Measurements from ENCODE around the gene NFAM1. TPM values are rescaled to one million over a fixed set of nuclear protein-coding genes. Genes with fewer than 3 reads are reported as not detected.

NFAM1 gene
- polyA plus RNA-seq, 1 of the 3 experiments (the other 2 are of a cell fraction), result 0.02 TPM

- Histone ChIP-seq H2AFZ (ENCODE audit: low read depth) (no peak overlapping the region), H3K4me3 (ENCODE audit: low read depth in 2 of 2, low read length in 1 of 2) (no peak overlapping the region), H3K79me2 (ENCODE audit: insufficient read depth) (no peaks in the 10 kb centered on the region), H3K27ac (ENCODE audit: low read depth in 2 of 2, low read length in 1 of 2) (no peak overlapping the region), H4K20me1 (ENCODE audit: insufficient read depth) (no peaks in the 10 kb centered on the region), H3K27me3 (ENCODE audit: insufficient read depth) (no peaks in the 10 kb centered on the region), H3F3A (replicated peaks; ENCODE audit: insufficient read depth) (no peaks in the 10 kb centered on the region), H3K4me1 (ENCODE audit: control insufficient read depth in 1 of 2, insufficient read depth in 2 of 2, low read depth in 1 of 2, low read length in 1 of 2) (peaks cover 0 to 14% of the 10 kb centered on the region in 2 experiments; a peak in 2 of 4 replicates), H3K36me3 (replicated peaks in 1 of 2; ENCODE audit: control insufficient read depth in 1 of 2, insufficient read depth in 2 of 2, low read length in 1 of 2) (no peaks in the 10 kb centered on the region), H3K9ac (no peak overlapping the region), H3K9me2 (no peaks in the 10 kb centered on the region), H3K4me2 (no peak overlapping the region), H3K9me3 (no peaks in the 10 kb centered on the region)
- POLR2A ChIA-PET, result no interaction called here
- WGBS (ENCODE audit: low lambda C conversion rate), result 77% methylated on average over 9 of the region's 19 CpGs
- CTCF ChIA-PET, result no interaction called here
- TF ChIP-seq NRF1 (IDR thresholded peaks at IDR 0.05; ENCODE audit: low read depth, low read length), result no peak
- DNase-seq, result no peak
Observed at GRCh38 chr22:42401535-42402334, 30.5 kb downstream of the NFAM1 start.

GRCh38 chr22:42400811-42401534, 31.2 kb downstream of the NFAM1 start:
- Histone ChIP-seq H3K79me2 (ENCODE audit: insufficient read depth) (no peaks in the 10 kb centered on the region), H3K9me3 (no peaks in the 10 kb centered on the region), H4K20me1 (ENCODE audit: insufficient read depth) (no peaks in the 10 kb centered on the region), H3F3A (replicated peaks; ENCODE audit: insufficient read depth) (no peaks in the 10 kb centered on the region), H3K9me2 (no peaks in the 10 kb centered on the region), H3K4me2 (no peak overlapping the region), H3K36me3 (replicated peaks in 1 of 2; ENCODE audit: control insufficient read depth in 1 of 2, insufficient read depth in 2 of 2, low read length in 1 of 2) (no peaks in the 10 kb centered on the region), H3K9ac (no peak overlapping the region), H3K27ac (ENCODE audit: low read depth in 2 of 2, low read length in 1 of 2) (no peak overlapping the region), H3K4me3 (ENCODE audit: low read depth in 2 of 2, low read length in 1 of 2) (no peak overlapping the region), H3K4me1 (ENCODE audit: control insufficient read depth in 1 of 2, insufficient read depth in 2 of 2, low read depth in 1 of 2, low read length in 1 of 2) (peaks cover 0 to 14% of the 10 kb centered on the region in 2 experiments; a peak in 2 of 4 replicates), H2AFZ (ENCODE audit: low read depth) (no peak overlapping the region), H3K27me3 (ENCODE audit: insufficient read depth) (no peaks in the 10 kb centered on the region)
- no peak for DNase-seq
- POLR2A ChIA-PET, result interaction anchor here (1.1 kb wide), 1 partner anchor 36 kb away, joined by 3 read pairs; no protein-coding TSS in a partner anchor
- CTCF ChIA-PET, result no interaction called here
- WGBS (ENCODE audit: low lambda C conversion rate), result 46% methylated on average over 4 of the region's 18 CpGs
- TF ChIP-seq IRF3 (IDR thresholded peaks at IDR 0.05; ENCODE audit: low read depth, low read length) (no peak), JUND (IDR thresholded peaks at IDR 0.05) (no peak), SIN3A (IDR thresholded peaks at IDR 0.05; ENCODE audit: borderline replicate concordance, low read depth, low read length) (no peak), MEF2A (IDR thresholded peaks at IDR 0.05; ENCODE audit: borderline replicate concordance, low read depth) (no peak), MAX (IDR thresholded peaks at IDR 0.05; ENCODE audit: low read depth) (no peak), YY1 (IDR thresholded peaks at IDR 0.05; ENCODE audit: low read depth) (no peak), FOSL2 (IDR thresholded peaks at IDR 0.05; ENCODE audit: borderline replicate concordance, low read depth) (no peak), USF2 (IDR thresholded peaks at IDR 0.05; ENCODE audit: borderline replicate concordance, low read depth, low read length) (no peak), NRF1 (IDR thresholded peaks at IDR 0.05; ENCODE audit: low read depth, low read length) (no peak), GATA2 (CRISPR knock-in tag; IDR thresholded peaks at IDR 0.05) (no peak)

All from SK-N-SH (cell line).